ENCODE measurements around the gene GTF2IRD1.
"Not testable (repeated sequence)": the region's sequence is repeated elsewhere in the genome, so short reads cannot be mapped to it uniquely, and the experiment has no call there.

GTF2IRD1 gene

GRCh38 chr7:74563639-74564038 lies 109.9 kb downstream of the GTF2IRD1 start:
- not testable (repeated sequence) for H3K9ac ChIP-seq (ENCODE audit: low read depth, low read length); H3K27me3 ChIP-seq (ENCODE audit: control insufficient read depth, insufficient read depth, low read length)
- H3K36me3 ChIP-seq (ENCODE audit: control insufficient read depth, insufficient read depth, low read length) = peaks cover 14% of the 10 kb centered on the region

GRCh38 chr7:74567318-74567668 lies 113.6 kb downstream of the GTF2IRD1 start:
- peaks cover 3% of the 10 kb centered on the region for H3K36me3 ChIP-seq (ENCODE audit: control insufficient read depth, insufficient read depth, low read length)
- H3K4me1 ChIP-seq (ENCODE audit: control insufficient read depth, insufficient read depth, low read length) = peaks cover 3% of the 10 kb centered on the region
- no peaks in the 10 kb centered on the region for H3K9me3 ChIP-seq (ENCODE audit: control insufficient read depth, insufficient read depth, low read length)
- H3K9ac ChIP-seq (ENCODE audit: low read depth, low read length) = no peak overlapping the region
- no peak overlapping the region for H3K4me3 ChIP-seq (ENCODE audit: low read depth, low read length)
- no peaks in the 10 kb centered on the region for H3K27me3 ChIP-seq (ENCODE audit: control insufficient read depth, insufficient read depth, low read length)

More at GRCh38 chr7:74563639-74564038, 109.9 kb downstream of the GTF2IRD1 start:
- H3K4me3 ChIP-seq (ENCODE audit: low read depth, low read length); H3K4me1 ChIP-seq (ENCODE audit: control insufficient read depth, insufficient read depth, low read length); H3K9me3 ChIP-seq (ENCODE audit: control insufficient read depth, insufficient read depth, low read length): not testable (repeated sequence)

GRCh38 chr7:74568658-74569057 lies 115.0 kb downstream of the GTF2IRD1 start:
- no peak overlapping the region for H3K4me3 ChIP-seq (ENCODE audit: low read depth, low read length)
- no peaks in the 10 kb centered on the region for H3K9me3 ChIP-seq (ENCODE audit: control insufficient read depth, insufficient read depth, low read length)
- no peaks in the 10 kb centered on the region for H3K27me3 ChIP-seq (ENCODE audit: control insufficient read depth, insufficient read depth, low read length)
- peaks cover 3% of the 10 kb centered on the region for H3K36me3 ChIP-seq (ENCODE audit: control insufficient read depth, insufficient read depth, low read length)
- peaks cover 3% of the 10 kb centered on the region for H3K4me1 ChIP-seq (ENCODE audit: control insufficient read depth, insufficient read depth, low read length)
- no peak overlapping the region for H3K9ac ChIP-seq (ENCODE audit: low read depth, low read length)

GRCh38 chr7:74569501-74570075 lies 115.9 kb downstream of the GTF2IRD1 start:
- Histone ChIP-seq H3K27me3 (ENCODE audit: control insufficient read depth, insufficient read depth, low read length) (no peaks in the 10 kb centered on the region), H3K9me3 (ENCODE audit: control insufficient read depth, insufficient read depth, low read length) (no peaks in the 10 kb centered on the region), H3K9ac (ENCODE audit: low read depth, low read length) (no peak overlapping the region), H3K36me3 (ENCODE audit: control insufficient read depth, insufficient read depth, low read length) (peaks cover 3% of the 10 kb centered on the region), H3K4me1 (ENCODE audit: control insufficient read depth, insufficient read depth, low read length) (peaks cover 3% of the 10 kb centered on the region), H3K4me3 (ENCODE audit: low read depth, low read length) (no peak overlapping the region)

- no peaks in the 10 kb centered on the region for H3K27me3 ChIP-seq (ENCODE audit: control insufficient read depth, insufficient read depth, low read length)
- H3K36me3 ChIP-seq (ENCODE audit: control insufficient read depth, insufficient read depth, low read length) = peaks cover 3% of the 10 kb centered on the region
- H3K9ac ChIP-seq (ENCODE audit: low read depth, low read length) = no peak overlapping the region
- no peak overlapping the region for H3K4me3 ChIP-seq (ENCODE audit: low read depth, low read length)
- peaks cover 3% of the 10 kb centered on the region for H3K4me1 ChIP-seq (ENCODE audit: control insufficient read depth, insufficient read depth, low read length)
- no peaks in the 10 kb centered on the region for H3K9me3 ChIP-seq (ENCODE audit: control insufficient read depth, insufficient read depth, low read length)
Observed at GRCh38 chr7:74570533-74571156, 116.9 kb downstream of the GTF2IRD1 start.

GRCh38 chr7:74572301-74572979 lies 118.7 kb downstream of the GTF2IRD1 start:
- peaks cover 3% of the 10 kb centered on the region for H3K36me3 ChIP-seq (ENCODE audit: control insufficient read depth, insufficient read depth, low read length)
- H3K4me3 ChIP-seq (ENCODE audit: low read depth, low read length) = no peak overlapping the region
- no peaks in the 10 kb centered on the region for H3K9me3 ChIP-seq (ENCODE audit: control insufficient read depth, insufficient read depth, low read length)
- H3K4me1 ChIP-seq (ENCODE audit: control insufficient read depth, insufficient read depth, low read length) = peaks cover 3% of the 10 kb centered on the region
- H3K27me3 ChIP-seq (ENCODE audit: control insufficient read depth, insufficient read depth, low read length) = no peaks in the 10 kb centered on the region
- no peak overlapping the region for H3K9ac ChIP-seq (ENCODE audit: low read depth, low read length)

- Histone ChIP-seq H3K9ac (ENCODE audit: low read depth, low read length) (no peak overlapping the region), H3K4me1 (ENCODE audit: control insufficient read depth, insufficient read depth, low read length) (peaks cover 3% of the 10 kb centered on the region), H3K36me3 (ENCODE audit: control insufficient read depth, insufficient read depth, low read length) (peaks cover 3% of the 10 kb centered on the region), H3K27me3 (ENCODE audit: control insufficient read depth, insufficient read depth, low read length) (no peaks in the 10 kb centered on the region), H3K4me3 (ENCODE audit: low read depth, low read length) (no peak overlapping the region), H3K9me3 (ENCODE audit: control insufficient read depth, insufficient read depth, low read length) (no peaks in the 10 kb centered on the region)
Observed at GRCh38 chr7:74573512-74573911, 119.8 kb downstream of the GTF2IRD1 start.

GRCh38 chr7:74575083-74575784 lies 121.5 kb downstream of the GTF2IRD1 start:
- no peak overlapping the region for H3K9ac ChIP-seq (ENCODE audit: low read depth, low read length)
- no peaks in the 10 kb centered on the region for H3K27me3 ChIP-seq (ENCODE audit: control insufficient read depth, insufficient read depth, low read length)
- H3K4me3 ChIP-seq (ENCODE audit: low read depth, low read length) = no peak overlapping the region
- H3K4me1 ChIP-seq (ENCODE audit: control insufficient read depth, insufficient read depth, low read length) = no peaks in the 10 kb centered on the region
- peaks cover 3% of the 10 kb centered on the region for H3K36me3 ChIP-seq (ENCODE audit: control insufficient read depth, insufficient read depth, low read length)
- no peaks in the 10 kb centered on the region for H3K9me3 ChIP-seq (ENCODE audit: control insufficient read depth, insufficient read depth, low read length)

- no peaks in the 10 kb centered on the region for H3K27me3 ChIP-seq (ENCODE audit: control insufficient read depth, insufficient read depth, low read length)
- H3K9me3 ChIP-seq (ENCODE audit: control insufficient read depth, insufficient read depth, low read length) = no peaks in the 10 kb centered on the region
- peaks cover 3% of the 10 kb centered on the region for H3K36me3 ChIP-seq (ENCODE audit: control insufficient read depth, insufficient read depth, low read length)
- H3K4me1 ChIP-seq (ENCODE audit: control insufficient read depth, insufficient read depth, low read length) = no peaks in the 10 kb centered on the region
- H3K4me3 ChIP-seq (ENCODE audit: low read depth, low read length) = no peak overlapping the region
- H3K9ac ChIP-seq (ENCODE audit: low read depth, low read length) = no peak overlapping the region
Observed at GRCh38 chr7:74575811-74576210, 122.1 kb downstream of the GTF2IRD1 start.

- H3K9ac ChIP-seq (ENCODE audit: low read depth, low read length) = no peak overlapping the region
- H3K9me3 ChIP-seq (ENCODE audit: control insufficient read depth, insufficient read depth, low read length) = no peaks in the 10 kb centered on the region
- H3K36me3 ChIP-seq (ENCODE audit: control insufficient read depth, insufficient read depth, low read length) = peaks cover 4% of the 10 kb centered on the region
- no peak overlapping the region for H3K4me3 ChIP-seq (ENCODE audit: low read depth, low read length)
- H3K4me1 ChIP-seq (ENCODE audit: control insufficient read depth, insufficient read depth, low read length) = no peaks in the 10 kb centered on the region
- no peaks in the 10 kb centered on the region for H3K27me3 ChIP-seq (ENCODE audit: control insufficient read depth, insufficient read depth, low read length)
Observed at GRCh38 chr7:74579800-74580685, 126.3 kb downstream of the GTF2IRD1 start.

GRCh38 chr7:74581916-74582440 lies 128.3 kb downstream of the GTF2IRD1 start:
- Histone ChIP-seq H3K9me3 (ENCODE audit: control insufficient read depth, insufficient read depth, low read length) (no peaks in the 10 kb centered on the region), H3K4me1 (ENCODE audit: control insufficient read depth, insufficient read depth, low read length) (no peaks in the 10 kb centered on the region), H3K4me3 (ENCODE audit: low read depth, low read length) (no peak overlapping the region), H3K36me3 (ENCODE audit: control insufficient read depth, insufficient read depth, low read length) (peaks cover 4% of the 10 kb centered on the region), H3K9ac (ENCODE audit: low read depth, low read length) (no peak overlapping the region), H3K27me3 (ENCODE audit: control insufficient read depth, insufficient read depth, low read length) (no peaks in the 10 kb centered on the region)
